GM03348 (cell line): ENCODE data around the gene AOX1.
A peak's percentile ranks its signal among the peaks of the same experiment; 100 is the strongest.
"Not testable (repeated sequence)": the region's sequence is repeated elsewhere in the genome, so short reads cannot be mapped to it uniquely, and the experiment has no call there.

Source experiments
- DNase-seq: peaks from one replicate; pipeline ENCODE4 v3.0.0; 2012; ENCODE audit warnings: low spot score

Gene AOX1

GRCh38 chr2:200627110-200627770 is 41.4 kb downstream of the AOX1 start:
- DNase-seq, result no peak

- not testable (repeated sequence) for DNase-seq
These were observed 42.6 kb downstream of the AOX1 start for GRCh38 chr2:200628461-200628860.

GRCh38 chr2:200631287-200631686 is 45.5 kb downstream of the AOX1 start:
- no peak for DNase-seq

GRCh38 chr2:200634231-200634964 is 48.6 kb downstream of the AOX1 start:
- no peak for DNase-seq

GRCh38 chr2:200635251-200635650 is 49.4 kb downstream of the AOX1 start:
- no peak for DNase-seq

- DNase-seq, result no peak
These were observed 52.1 kb downstream of the AOX1 start for GRCh38 chr2:200637901-200638300.

- DNase-seq, result no peak
These were observed 54.4 kb downstream of the AOX1 start for GRCh38 chr2:200640176-200640575.

GRCh38 chr2:200640901-200641300 is 55.1 kb downstream of the AOX1 start:
- no peak for DNase-seq

- not testable (repeated sequence) for DNase-seq
These were observed 62.9 kb downstream of the AOX1 start for GRCh38 chr2:200648518-200649281.

- DNase-seq, result no peak
These were observed 63.9 kb downstream of the AOX1 start for GRCh38 chr2:200649724-200650123.

- peak; percentile 41 for DNase-seq
These were observed 64.4 kb downstream of the AOX1 start for GRCh38 chr2:200650195-200650594.

GRCh38 chr2:200652158-200652557 is 66.3 kb downstream of the AOX1 start:
- no peak for DNase-seq

- DNase-seq, result no peak
These were observed 67.2 kb downstream of the AOX1 start for GRCh38 chr2:200653021-200653420.

- DNase-seq, result no peak
These were observed 69.0 kb downstream of the AOX1 start for GRCh38 chr2:200654823-200655222.

- peak; percentile 13 for DNase-seq
These were observed 70.2 kb downstream of the AOX1 start for GRCh38 chr2:200655918-200656580.

GRCh38 chr2:200658278-200658864 is 72.6 kb downstream of the AOX1 start:
- no peak for DNase-seq

GRCh38 chr2:200659410-200659809 is 73.6 kb downstream of the AOX1 start:
- DNase-seq, result no peak

- no peak for DNase-seq
These were observed 75.7 kb downstream of the AOX1 start for GRCh38 chr2:200661477-200661876.

GRCh38 chr2:200662727-200663126 is 76.9 kb downstream of the AOX1 start:
- peak; percentile 32 for DNase-seq

- DNase-seq, result no peak
These were observed 79.1 kb downstream of the AOX1 start for GRCh38 chr2:200664770-200665494.
